Testis (tissue), 3 donors: ENCODE results near the gene BMP3. TPM values are rescaled to one million over a fixed set of nuclear protein-coding genes. Genes with fewer than 3 reads are reported as not detected.

Experiments
- DNase-seq: peaks from one replicate; pipeline ENCODE4 v3.0.0-alpha.2; 2019
- H3K27ac ChIP-seq, 2 donors: fragments of 200-600 bp; sonication (generic); one replicate each; pipeline ENCODE4 v1.5.1; 2019
- H3K27me3 ChIP-seq: fragments of 200-600 bp; sonication (generic); one replicate; pipeline ENCODE4 v1.5.1; 2019
- H3K36me3 ChIP-seq: fragments of 200-600 bp; sonication (generic); one replicate; pipeline ENCODE4 v1.5.1; 2017; ENCODE audit warnings: low read depth; ENCODE audit errors: missing control alignments
- H3K4me1 ChIP-seq: fragments of 200-600 bp; sonication (generic); one replicate; pipeline ENCODE4 v1.5.1; 2019
- H3K4me3 ChIP-seq, 2 donors: fragments of 200-600 bp; sonication (generic); one replicate each; pipeline ENCODE4 v1.5.1; 2017 to 2019
- H3K9me3 ChIP-seq: fragments of 200-600 bp; sonication (generic); one replicate; pipeline ENCODE4 v1.5.1; 2017
- POLR2A ChIP-seq: fragments of 450-650 bp; IDR thresholded peaks from one replicate; pipeline ENCODE4 v1.6.1; 2017; ENCODE audit warnings: antibody characterized with exemption, mild to moderate bottlenecking, moderate library complexity
- whole genome bisulfite sequencing, 2 donors: methylation state at CpG; one replicate each; pipeline ENCODE4 v1.1.5; 2018; 5-methylcytosine and 5-hydroxymethylcytosine counted together
- intact Hi-C: fragments of 100-400 bp; cut with DNase I; formaldehyde crosslinking; loops from one replicate; pipeline ENCODE4 v1.15.1; 2023; ENCODE audit warnings: low total_unique reads
- polyA plus RNA-seq: library from polyadenylated mRNA; stranded (reverse); fragments of 350-450 nt; fragmentation: Illumina TruSeq; extraction: RNeasy Lipid Tissue Mini Kit (QIAGEN cat#74804); gene quantifications from one replicate; pipeline ENCODE4 v1.2.3, GENCODE V29; 2014; ENCODE audit warnings: low read depth, low replicate concordance; ENCODE audit not compliant: insufficient read depth
- total RNA-seq, 2 donors: library from RNA; depleted of rRNA; stranded (reverse); fragments of >200 nt; gene quantifications; one replicate each; pipeline ENCODE4 v1.2.3, GENCODE V29; 2016
- TF ChIP-seq, protein P1 (sequence below), 3 experiments: fragments of 450-650 bp in 2 of 3; fragments of 200-600 bp in 1 of 3; sonication (generic) in 1 of 3; IDR thresholded peaks; one replicate each; pipeline ENCODE4 v1.5.1; 2016 to 2019; ENCODE audit warnings: antibody characterized with exemption in 3 of 3, mild to moderate bottlenecking in 2 of 3, moderate library complexity in 1 of 3

The BMP3 gene
- total and polyA plus RNA-seq, 3 donors from 2014 or later: 0.16 to 0.32 (median 0.25) TPM

DNA sequence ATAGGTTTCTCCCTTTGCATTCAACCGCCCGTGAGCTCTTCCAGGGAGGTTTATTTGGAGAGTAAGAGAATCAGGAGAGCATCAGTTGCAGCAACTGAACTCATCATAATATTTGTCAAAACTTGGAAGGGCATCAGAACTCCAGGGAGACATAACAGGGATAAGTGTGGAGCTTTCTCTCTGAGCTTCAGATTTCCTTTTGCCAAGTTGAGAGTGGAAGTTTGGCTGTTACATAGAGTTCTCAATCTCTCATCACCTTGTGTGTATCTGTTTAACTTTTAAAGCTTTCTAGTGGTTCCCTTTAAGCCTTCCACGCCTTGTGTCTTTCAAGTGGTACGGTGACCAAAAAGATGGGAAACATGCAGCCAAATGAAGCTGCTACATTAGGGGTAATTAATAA lies 18.8 kb downstream of the BMP3 start:
- Histone ChIP-seq H3K9me3 (no peaks in the 10 kb centered on the region), H3K36me3 (no peaks in the 10 kb centered on the region), H3K27me3 (no peaks in the 10 kb centered on the region), H3K4me3 (no peak overlapping the region), H3K4me1 (no peaks in the 10 kb centered on the region), H3K27ac (no peak overlapping the region)
- DNase-seq: no peak
- 47 to 67% methylated on average over 4 of the region's 4 CpGs for WGBS, 2 donors
- intact Hi-C loops: no loop called here
- no peak for TF ChIP-seq POLR2A
- TF ChIP-seq, protein P1, sequence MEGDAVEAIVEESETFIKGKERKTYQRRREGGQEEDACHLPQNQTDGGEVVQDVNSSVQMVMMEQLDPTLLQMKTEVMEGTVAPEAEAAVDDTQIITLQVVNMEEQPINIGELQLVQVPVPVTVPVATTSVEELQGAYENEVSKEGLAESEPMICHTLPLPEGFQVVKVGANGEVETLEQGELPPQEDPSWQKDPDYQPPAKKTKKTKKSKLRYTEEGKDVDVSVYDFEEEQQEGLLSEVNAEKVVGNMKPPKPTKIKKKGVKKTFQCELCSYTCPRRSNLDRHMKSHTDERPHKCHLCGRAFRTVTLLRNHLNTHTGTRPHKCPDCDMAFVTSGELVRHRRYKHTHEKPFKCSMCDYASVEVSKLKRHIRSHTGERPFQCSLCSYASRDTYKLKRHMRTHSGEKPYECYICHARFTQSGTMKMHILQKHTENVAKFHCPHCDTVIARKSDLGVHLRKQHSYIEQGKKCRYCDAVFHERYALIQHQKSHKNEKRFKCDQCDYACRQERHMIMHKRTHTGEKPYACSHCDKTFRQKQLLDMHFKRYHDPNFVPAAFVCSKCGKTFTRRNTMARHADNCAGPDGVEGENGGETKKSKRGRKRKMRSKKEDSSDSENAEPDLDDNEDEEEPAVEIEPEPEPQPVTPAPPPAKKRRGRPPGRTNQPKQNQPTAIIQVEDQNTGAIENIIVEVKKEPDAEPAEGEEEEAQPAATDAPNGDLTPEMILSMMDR (IDR thresholded peaks at IDR 0.05): no peak

DNA sequence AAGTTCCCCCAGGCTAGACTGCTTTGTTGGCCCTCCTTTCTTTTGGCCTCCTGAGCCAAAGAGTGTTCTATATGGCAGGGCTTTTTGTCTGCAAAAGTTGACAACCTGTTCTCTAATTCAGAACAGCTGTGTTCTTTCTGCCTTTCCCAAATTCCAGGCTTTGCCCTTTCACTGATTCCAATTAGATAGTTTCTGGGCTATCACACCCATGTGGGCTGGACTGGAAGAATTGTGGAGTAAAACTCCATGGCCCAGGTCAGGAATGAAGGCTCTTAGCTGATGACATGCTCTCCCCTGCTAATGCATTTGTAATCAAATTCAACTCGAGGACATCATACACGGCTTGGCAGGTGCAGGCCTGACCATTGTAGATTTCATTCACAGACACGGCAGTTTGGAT lies 19.4 kb downstream of the BMP3 start:
- Histone ChIP-seq H3K27me3 (no peaks in the 10 kb centered on the region), H3K9me3 (no peaks in the 10 kb centered on the region), H3K36me3 (no peaks in the 10 kb centered on the region), H3K4me1 (no peaks in the 10 kb centered on the region), H3K4me3 (no peak overlapping the region), H3K27ac (no peak overlapping the region)
- WGBS, 2 donors: 40 to 63% methylated on average over 3 of the region's 3 CpGs
- no peak for DNase-seq
- TF ChIP-seq, protein P1 (IDR thresholded peaks at IDR 0.05): no peak
- no peak for TF ChIP-seq POLR2A
- intact Hi-C loops: no loop called here

DNA sequence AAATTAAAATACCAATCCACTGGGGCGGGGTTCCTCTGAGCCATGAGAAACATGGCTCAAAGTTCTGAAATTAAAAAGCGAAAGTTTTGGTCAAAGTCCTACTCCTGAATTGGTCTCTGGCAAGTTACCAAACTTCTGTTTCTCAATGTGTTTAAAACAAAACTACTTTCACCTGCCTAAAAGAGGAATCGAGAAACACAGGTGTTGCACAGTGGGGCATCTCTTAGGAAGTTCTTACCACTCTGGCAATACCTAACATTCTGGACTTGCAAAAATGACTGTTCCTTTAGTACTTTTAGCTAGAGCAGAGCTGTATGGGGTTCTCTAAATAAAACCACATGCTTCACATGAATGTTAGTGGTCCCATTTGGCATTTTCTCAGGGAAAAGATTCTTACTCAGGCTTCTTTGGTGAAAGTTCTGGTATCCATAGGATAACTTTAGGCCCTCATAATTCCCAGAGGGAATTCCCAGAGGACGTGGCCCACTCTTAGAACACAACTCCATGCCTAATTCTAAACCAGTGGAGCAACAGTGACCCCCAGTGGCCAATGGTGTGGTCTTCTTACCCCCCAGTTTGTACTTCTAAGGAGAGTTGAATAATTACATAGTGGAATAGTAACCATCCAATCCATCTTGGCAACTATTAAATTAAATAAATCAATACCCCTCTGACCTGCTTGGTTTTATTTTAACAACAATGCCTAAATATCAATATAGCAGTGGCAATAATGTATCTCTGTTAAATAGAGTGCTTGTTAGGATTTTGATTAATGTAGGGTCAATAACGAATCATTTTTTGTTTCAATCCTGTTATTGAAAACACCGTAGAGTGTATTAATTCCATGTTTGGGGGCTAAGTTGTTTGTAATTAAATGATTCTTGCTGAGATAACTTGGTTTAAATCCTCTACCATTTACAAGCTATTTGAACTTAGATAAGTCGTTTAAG lies 21.9 kb downstream of the BMP3 start:
- WGBS, 2 donors: 70 to 71% methylated on average over 7 of the region's 7 CpGs
- Histone ChIP-seq H3K27ac (no peak overlapping the region), H3K4me3 (no peak overlapping the region), H3K36me3 (no peaks in the 10 kb centered on the region), H3K4me1 (no peaks in the 10 kb centered on the region), H3K9me3 (no peaks in the 10 kb centered on the region), H3K27me3 (no peaks in the 10 kb centered on the region)
- no peak for TF ChIP-seq POLR2A
- TF ChIP-seq, protein P1 (IDR thresholded peaks at IDR 0.05): peak; percentile 28 to 61 (median 48)
- DNase-seq: peak; percentile 75
- intact Hi-C loops: no loop called here

DNA sequence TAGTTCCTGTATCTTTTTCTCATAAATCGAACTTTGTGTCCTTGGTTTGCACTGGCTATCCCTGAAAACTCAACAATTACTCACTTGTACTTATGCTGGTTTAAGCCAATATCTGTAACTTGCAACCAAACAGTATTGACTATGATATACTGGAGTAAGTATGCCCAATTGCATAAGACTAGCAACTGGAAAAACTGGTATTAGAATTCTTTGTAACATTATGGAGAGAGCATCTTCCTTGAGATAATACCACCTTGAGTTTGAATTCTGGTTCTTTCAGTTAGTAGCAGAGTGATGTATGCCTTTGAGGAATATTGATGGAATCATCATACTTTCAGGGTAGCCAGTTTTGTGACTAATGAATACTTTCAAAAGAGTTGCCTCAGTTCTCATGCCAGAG lies 28.1 kb downstream of the BMP3 start:
- no peaks in the 10 kb centered on the region for H3K4me1 ChIP-seq
- 47 to 57% methylated on average over 1 of the region's 1 CpG for WGBS, 2 donors
- H3K9me3 ChIP-seq: no peaks in the 10 kb centered on the region
- intact Hi-C loops: no loop called here
- no peaks in the 10 kb centered on the region for H3K27me3 ChIP-seq
- TF ChIP-seq, protein P1 (IDR thresholded peaks at IDR 0.05): no peak
- no peak for TF ChIP-seq POLR2A
- DNase-seq: no peak
- H3K27ac ChIP-seq: no peak overlapping the region
- H3K36me3 ChIP-seq: no peaks in the 10 kb centered on the region
- no peak overlapping the region for H3K4me3 ChIP-seq
